HG02623 (cell line): ENCODE measurements around the gene MSL2.
"Not testable (repeated sequence)": the region's sequence is repeated elsewhere in the genome, so short reads cannot be mapped to it uniquely, and the experiment has no call there.

Source experiments
- ATAC-seq: cut with Tn5 transposase; IDR thresholded peaks from one replicate; pipeline ENCODE4 v1.9.1; 2021; ENCODE audit warnings: moderate library complexity; ENCODE audit not compliant: unreplicated experiment

MSL2 gene

GRCh38 chr3:136192831-136193230, 3.3 kb downstream of the MSL2 start:
- no peak for ATAC-seq

GRCh38 chr3:136192195-136192594, 3.9 kb downstream of the MSL2 start:
- ATAC-seq: not testable (repeated sequence)

- ATAC-seq: no peak
Measured at GRCh38 chr3:136189859-136190617, 6.1 kb downstream of the MSL2 start.

GRCh38 chr3:136189043-136189442, 7.1 kb downstream of the MSL2 start:
- no peak for ATAC-seq

DNA sequence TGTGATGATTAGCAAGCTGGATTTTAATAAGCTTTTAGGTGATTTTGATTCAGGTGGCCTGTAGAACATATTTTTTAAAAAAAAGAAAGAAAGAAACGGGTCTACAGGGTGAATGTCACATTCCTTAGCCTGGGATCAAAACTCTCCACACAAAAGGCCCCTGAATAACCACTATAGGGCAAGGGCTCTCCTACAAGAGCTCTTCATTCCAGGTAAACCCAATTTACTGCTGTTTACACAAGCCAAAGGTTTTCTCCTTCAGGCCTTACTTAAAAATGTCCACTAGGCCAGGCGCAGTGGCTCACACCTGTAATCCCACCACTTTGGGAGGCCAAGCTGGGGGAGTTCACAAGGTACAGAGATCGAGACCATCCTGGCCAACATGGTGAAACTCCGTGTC, 8.3 kb downstream of the MSL2 start:
- ATAC-seq: no peak

- ATAC-seq: no peak
Measured at GRCh38 chr3:136186846-136187245, 9.3 kb downstream of the MSL2 start.

- ATAC-seq: peak; percentile 60
Measured at GRCh38 chr3:136186344-136186743, 9.8 kb downstream of the MSL2 start.

- no peak for ATAC-seq
Measured at GRCh38 chr3:136184703-136185102, 11.4 kb downstream of the MSL2 start.

GRCh38 chr3:136181741-136182140, 14.4 kb downstream of the MSL2 start:
- ATAC-seq: no peak

DNA sequence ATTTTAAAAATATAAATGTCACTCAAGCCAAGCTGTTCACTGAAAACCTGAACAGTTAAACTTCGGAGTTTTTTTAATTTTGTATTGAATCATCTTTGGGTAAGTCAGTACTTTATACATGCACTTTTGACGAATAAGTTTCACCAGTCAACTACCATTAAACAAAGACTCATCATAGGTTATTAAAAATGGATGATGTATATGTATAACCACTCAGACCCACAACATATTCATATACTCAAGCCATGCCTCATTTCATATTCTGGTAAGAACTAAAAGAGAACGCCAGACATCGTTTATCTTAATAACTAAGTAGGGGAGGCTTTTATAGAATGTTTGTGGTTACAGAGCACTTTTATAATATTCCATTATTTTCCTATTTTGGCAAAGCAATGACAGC, 18.3 kb downstream of the MSL2 start:
- no peak for ATAC-seq

DNA sequence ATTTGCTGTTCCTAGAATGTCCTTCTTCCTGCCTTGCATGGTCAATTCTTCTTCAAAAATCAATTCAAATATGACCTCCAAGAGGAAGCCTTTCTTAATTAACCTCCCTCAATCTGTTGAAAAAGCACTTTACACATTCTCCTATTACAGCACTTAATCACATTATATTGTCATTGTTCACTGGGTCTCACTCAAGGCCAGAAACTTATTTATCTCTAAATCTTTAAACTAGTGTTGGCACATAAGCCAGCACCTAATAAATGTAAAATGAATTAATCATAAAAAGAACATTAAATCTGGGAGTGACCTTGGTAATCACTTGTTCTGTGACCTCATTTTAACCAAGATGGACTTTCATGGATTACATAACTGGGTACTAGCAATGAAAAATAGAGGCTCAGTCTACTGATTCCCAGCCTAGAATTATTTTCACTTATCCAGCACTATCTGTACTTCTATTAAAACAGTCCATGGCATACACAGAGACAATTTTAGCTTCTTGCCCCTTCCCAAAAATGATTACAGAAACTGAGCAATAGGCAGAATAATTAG, 22.1 kb downstream of the MSL2 start:
- ATAC-seq: no peak

DNA sequence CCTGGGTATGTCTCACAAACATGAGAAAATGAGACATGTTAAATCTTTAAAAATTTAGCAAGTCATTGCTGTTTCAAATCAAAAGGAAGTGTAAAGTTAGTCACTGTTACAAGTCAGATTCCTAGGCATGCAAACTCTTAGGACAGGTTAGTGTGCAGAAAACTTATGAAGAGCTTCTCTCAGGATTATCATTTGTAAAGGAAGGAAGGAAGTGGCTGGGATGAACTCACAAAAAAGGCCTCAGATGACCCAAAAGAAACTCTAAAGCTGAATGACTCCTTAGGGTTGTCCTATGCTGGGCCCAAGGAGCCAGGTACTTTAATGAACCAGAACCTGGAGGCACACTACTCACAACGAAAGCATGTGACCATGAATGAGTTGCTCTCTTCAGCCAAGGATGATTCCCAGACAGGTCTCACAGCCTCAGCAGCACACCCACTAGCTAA, 25.0 kb downstream of the MSL2 start:
- peak; percentile 45 for ATAC-seq

- not testable (repeated sequence) for ATAC-seq
Measured at GRCh38 chr3:136168236-136168635, 27.9 kb downstream of the MSL2 start.

GRCh38 chr3:136166507-136166906, 29.6 kb downstream of the MSL2 start:
- no peak for ATAC-seq

DNA sequence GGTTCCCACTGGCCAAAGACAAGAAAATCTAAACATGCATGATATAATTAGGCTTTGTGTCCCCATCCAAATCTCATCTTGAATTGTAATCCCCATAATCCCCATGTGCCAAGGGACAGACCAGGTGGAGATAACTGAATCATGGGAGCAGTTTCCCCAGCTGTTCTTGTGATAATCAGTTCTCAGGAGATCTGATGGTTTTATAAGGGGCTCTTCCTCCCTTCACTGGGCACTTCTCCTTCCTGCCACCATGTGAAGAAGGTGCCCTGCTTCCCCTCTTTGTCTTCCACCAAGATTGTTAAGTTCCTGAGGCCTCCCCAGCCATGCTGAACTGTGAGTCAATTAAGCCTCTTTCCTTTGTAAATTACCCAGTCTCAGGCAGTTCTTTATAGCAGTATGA, 32.5 kb downstream of the MSL2 start:
- ATAC-seq: not testable (repeated sequence)

- ATAC-seq: no peak
Measured at GRCh38 chr3:136162322-136162721, 33.8 kb downstream of the MSL2 start.

- ATAC-seq: no peak
Measured at GRCh38 chr3:136161516-136161915, 34.6 kb downstream of the MSL2 start.

DNA sequence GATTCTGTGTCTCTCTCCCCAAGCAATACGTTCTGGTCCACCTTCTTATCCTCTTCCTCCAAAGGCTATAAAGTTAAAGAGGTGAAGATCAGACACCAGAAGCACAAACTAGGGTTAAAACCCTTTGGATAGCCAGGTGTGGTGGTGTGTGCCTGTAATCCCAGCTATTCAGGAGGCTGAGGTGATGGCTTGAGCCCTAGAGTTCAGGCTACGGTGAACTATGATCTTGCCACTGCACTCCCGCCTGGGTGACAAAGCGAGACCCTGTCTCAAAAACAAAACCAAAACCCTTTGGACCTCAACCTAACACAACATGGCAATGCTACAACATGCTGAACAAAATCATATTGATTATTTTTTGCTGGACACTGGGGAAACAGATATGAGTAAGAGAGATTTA, 43.2 kb downstream of the MSL2 start:
- no peak for ATAC-seq

DNA sequence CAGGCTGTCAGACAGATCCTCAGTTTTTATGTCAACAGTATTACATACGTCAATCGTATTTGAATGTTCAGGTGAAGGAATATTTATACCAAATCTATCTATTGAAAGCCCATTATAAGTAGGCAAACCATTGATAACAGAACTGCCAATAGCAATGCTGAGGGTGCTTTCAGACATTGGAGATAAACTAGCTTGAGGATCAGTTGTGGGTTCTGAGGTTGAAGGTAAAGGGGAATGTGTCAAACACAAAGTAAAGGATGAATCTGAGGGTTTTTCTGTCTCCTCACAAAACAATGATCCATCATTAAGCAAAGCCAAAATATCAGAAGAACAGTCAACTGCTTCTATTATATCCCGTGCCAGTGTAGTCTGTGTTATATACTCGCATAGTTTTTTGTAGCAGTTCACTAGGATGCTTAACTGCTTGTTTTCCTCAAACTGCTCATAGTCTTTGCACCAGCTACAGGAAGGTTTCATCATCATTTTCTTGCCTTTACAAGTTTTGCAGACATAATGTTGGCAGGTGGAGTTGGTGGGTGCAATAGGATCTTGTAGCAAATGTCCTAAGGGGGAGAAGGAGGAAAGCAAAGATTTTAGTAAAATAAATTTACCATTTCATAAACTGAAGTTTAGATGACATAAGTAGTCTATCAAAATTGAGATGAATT, 43.8 kb downstream of the MSL2 start:
- ATAC-seq: no peak

DNA sequence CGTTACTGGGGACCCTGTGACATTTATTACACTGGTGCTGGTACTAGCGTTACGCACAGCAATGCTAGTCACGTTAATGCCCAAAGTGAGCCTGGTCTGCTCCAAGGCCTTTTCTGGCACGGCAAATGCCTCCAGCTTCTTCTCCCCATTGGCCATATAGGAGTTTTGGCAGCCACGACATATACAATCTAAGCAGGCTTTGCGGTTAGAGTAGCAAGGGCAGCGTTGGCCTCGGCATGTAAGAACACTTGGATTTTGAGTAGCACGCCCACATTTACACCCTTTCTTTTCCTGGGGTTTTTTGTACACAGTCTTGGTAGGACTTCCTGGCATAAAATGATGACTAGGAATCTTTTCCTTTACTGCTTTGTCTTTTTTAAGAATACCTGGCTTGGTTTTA, 44.9 kb downstream of the MSL2 start:
- ATAC-seq: no peak

DNA sequence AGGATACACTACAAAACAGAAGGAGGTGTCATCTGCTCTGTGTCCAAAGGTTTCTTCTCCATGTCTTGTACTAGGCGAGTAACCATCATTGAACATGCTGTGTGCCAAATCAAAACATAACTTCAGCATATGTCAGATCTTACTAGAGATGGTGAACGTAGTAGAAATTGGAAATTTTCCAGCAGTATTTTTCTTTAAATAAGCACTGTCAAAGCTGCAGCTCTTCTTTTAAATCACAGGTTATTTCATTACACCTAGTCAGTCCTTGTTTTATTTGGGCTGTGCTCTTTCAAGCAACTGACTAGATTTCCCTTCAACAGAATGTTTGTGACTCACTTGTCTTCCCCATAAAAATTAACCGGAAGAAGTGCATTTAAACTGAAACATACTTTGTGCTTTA, 46.5 kb downstream of the MSL2 start:
- ATAC-seq: no peak
